Natural killer cell (primary cell): ENCODE measurements around the gene LRCH1. TPM values are rescaled to one million over a fixed set of nuclear protein-coding genes. Genes with fewer than 3 reads are reported as not detected.

Source experiments
- ATAC-seq, 3 donors: fragments of 150-1000 bp in 2 of 3; fragments of 200-7000 bp in 1 of 3; cut with Tn5 transposase; 1 replicate in 1 of 3; 2 replicates in 2 of 3; pipeline ENCODE4 v1.10.0; 2021; ENCODE audit warnings: mild to moderate bottlenecking in 2 of 3, moderate library complexity in 2 of 3
- DNase-seq, 2 donors: peaks; one replicate each; pipeline versions ENCODE4 v3.0.0 to v3.0.0-alpha.2; 2013 to 2021; ENCODE audit warnings: mixed read lengths in 1 of 2
- H3K27ac ChIP-seq: one replicate; pipeline ENCODE4 v1.5.1; 2013; ENCODE audit warnings: mild to moderate bottlenecking, low read length
- H3K27me3 ChIP-seq: one replicate; pipeline ENCODE4 v1.6.1; 2013; ENCODE audit warnings: low read length; ENCODE audit not compliant: control insufficient read depth, insufficient read depth
- H3K36me3 ChIP-seq: one replicate; pipeline ENCODE4 v1.6.1; 2013; ENCODE audit warnings: low read length; ENCODE audit not compliant: control insufficient read depth, insufficient read depth
- H3K4me1 ChIP-seq: one replicate; pipeline ENCODE4 v1.6.1; 2013; ENCODE audit warnings: low read length; ENCODE audit not compliant: control insufficient read depth, insufficient read depth
- H3K4me3 ChIP-seq: one replicate; pipeline ENCODE4 v1.5.1; 2013; ENCODE audit warnings: low read length
- H3K9me3 ChIP-seq: one replicate; pipeline ENCODE4 v1.6.1; 2013; ENCODE audit warnings: low read length; ENCODE audit not compliant: control insufficient read depth, insufficient read depth
- H3K27ac Mint-ChIP-seq, 2 donors: one replicate each; pipeline ENCODE4 v1.8.0; 2022; ENCODE audit warnings: mild to moderate bottlenecking in 2 of 2, mixed read lengths in 2 of 2, moderate library complexity in 1 of 2
- H3K27me3 Mint-ChIP-seq, 2 donors: one replicate each; pipeline ENCODE4 v1.8.0; 2022; ENCODE audit warnings: low read depth in 2 of 2, mixed read lengths in 2 of 2
- H3K36me3 Mint-ChIP-seq: one replicate; pipeline ENCODE4 v1.8.0; 2022; ENCODE audit warnings: mixed read lengths
- H3K4me1 Mint-ChIP-seq, 2 donors: one replicate each; pipeline ENCODE4 v1.8.0; 2022; ENCODE audit warnings: mixed read lengths in 2 of 2
- H3K4me3 Mint-ChIP-seq: one replicate; pipeline ENCODE4 v1.8.0; 2022; ENCODE audit warnings: mild to moderate bottlenecking, moderate library complexity, mixed read lengths
- H3K9me3 Mint-ChIP-seq, 2 donors: one replicate each; pipeline ENCODE4 v1.8.0; 2022; ENCODE audit warnings: mixed read lengths in 2 of 2
- WGBS: methylation state at CpG from one replicate; pipeline ENCODE4 v1.1.7; 2013; ENCODE audit warnings: missing lambda C conversion rate; ENCODE audit not compliant: insufficient coverage; 5-methylcytosine and 5-hydroxymethylcytosine counted together
- intact Hi-C: fragments of 100-400 bp; cut with micrococcal nuclease; formaldehyde crosslinking; loops from one replicate; pipeline ENCODE4 v1.14.2; 2022
- total RNA-seq, 4 donors: library from RNA; stranded (reverse); fragments of 120-200 nt in 1 of 4; gene quantifications; one replicate each; pipeline versions ENCODE4 v1.2.3 to v1.2.4, GENCODE V29; 2013 to 2022
- TF ChIP-seq, protein P1 (sequence below): fragments of 200-600 bp; IDR thresholded peaks from one replicate; pipeline ENCODE4 v1.8.0; 2022; ENCODE audit warnings: antibody characterized with exemption

LRCH1 gene
- total RNA-seq, 3 donors from 2014 or later (not counting 1 experiment from before 2014, with no cell fraction given), result 23.7 to 32.2 (median 29.6) TPM

- Mint-ChIP-seq H3K27ac (no peak overlapping the region), H3K36me3 (peaks cover 8% of the 10 kb centered on the region), H3K4me3 (no peak overlapping the region), H3K9me3 (no peaks in the 10 kb centered on the region), H3K27me3 (no peaks in the 10 kb centered on the region), H3K4me1 (no peaks in the 10 kb centered on the region)
- WGBS, result no CpG with 5 or more reads among the region's 3 CpGs
- H3K4me3 ChIP-seq, result no peak overlapping the region
- no peak for ATAC-seq
- intact Hi-C loops, result no loop called here
- H3K9me3 ChIP-seq, result no peaks in the 10 kb centered on the region
- no peak overlapping the region for H3K27ac ChIP-seq
- TF ChIP-seq, protein P1, sequence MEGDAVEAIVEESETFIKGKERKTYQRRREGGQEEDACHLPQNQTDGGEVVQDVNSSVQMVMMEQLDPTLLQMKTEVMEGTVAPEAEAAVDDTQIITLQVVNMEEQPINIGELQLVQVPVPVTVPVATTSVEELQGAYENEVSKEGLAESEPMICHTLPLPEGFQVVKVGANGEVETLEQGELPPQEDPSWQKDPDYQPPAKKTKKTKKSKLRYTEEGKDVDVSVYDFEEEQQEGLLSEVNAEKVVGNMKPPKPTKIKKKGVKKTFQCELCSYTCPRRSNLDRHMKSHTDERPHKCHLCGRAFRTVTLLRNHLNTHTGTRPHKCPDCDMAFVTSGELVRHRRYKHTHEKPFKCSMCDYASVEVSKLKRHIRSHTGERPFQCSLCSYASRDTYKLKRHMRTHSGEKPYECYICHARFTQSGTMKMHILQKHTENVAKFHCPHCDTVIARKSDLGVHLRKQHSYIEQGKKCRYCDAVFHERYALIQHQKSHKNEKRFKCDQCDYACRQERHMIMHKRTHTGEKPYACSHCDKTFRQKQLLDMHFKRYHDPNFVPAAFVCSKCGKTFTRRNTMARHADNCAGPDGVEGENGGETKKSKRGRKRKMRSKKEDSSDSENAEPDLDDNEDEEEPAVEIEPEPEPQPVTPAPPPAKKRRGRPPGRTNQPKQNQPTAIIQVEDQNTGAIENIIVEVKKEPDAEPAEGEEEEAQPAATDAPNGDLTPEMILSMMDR, result no peak
- H3K4me1 ChIP-seq, result no peaks in the 10 kb centered on the region
- DNase-seq, result no peak
- H3K27me3 ChIP-seq, result no peaks in the 10 kb centered on the region
- peaks cover 74% of the 10 kb centered on the region for H3K36me3 ChIP-seq
Measured at GRCh38 chr13:46783504-46783903, 230.5 kb downstream of the LRCH1 start.

DNA sequence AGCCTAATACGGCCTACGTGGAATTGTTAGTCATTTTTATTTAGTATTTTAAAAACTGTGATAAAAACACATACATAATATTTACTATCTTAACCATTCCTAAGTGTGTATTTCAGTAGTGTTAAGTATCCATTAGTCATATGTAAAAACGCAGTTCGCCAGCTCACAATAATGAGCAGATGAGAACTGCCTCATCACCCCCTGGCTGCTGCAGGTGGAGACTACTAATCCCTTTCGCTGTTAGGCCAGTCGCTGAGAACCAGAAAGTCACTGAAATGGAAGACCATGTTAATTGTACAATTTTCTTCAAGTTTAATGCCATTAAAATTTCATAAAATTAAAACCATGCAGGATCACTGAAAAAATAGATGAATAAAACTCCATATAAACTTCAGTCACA, 242.4 kb downstream of the LRCH1 start:
- no peak overlapping the region for H3K4me3 Mint-ChIP-seq
- H3K27ac Mint-ChIP-seq, result no peak overlapping the region
- no peak overlapping the region for H3K4me3 ChIP-seq

GRCh38 chr13:46796129-46796514, 243.2 kb downstream of the LRCH1 start:
- H3K4me1 ChIP-seq, result peaks cover 16% of the 10 kb centered on the region
- H3K9me3 ChIP-seq, result no peaks in the 10 kb centered on the region
- peak overlapping the region; percentile 75 for H3K27ac ChIP-seq
- peak overlapping the region; percentile 96 for H3K4me3 Mint-ChIP-seq
- no peaks in the 10 kb centered on the region for H3K27me3 ChIP-seq
- TF ChIP-seq, protein P1, result no peak
- H3K27me3 Mint-ChIP-seq, result peaks cover 0 to 2% of the 10 kb centered on the region in 2 donors
- H3K9me3 Mint-ChIP-seq, result no peaks in the 10 kb centered on the region
- 66% methylated on average over 4 of the region's 5 CpGs for WGBS
- H3K27ac Mint-ChIP-seq, result peak overlapping the region; percentile 84 to 93
- peak overlapping the region; percentile 89 for H3K4me3 ChIP-seq
- peaks cover 15 to 18% of the 10 kb centered on the region in 2 donors for H3K4me1 Mint-ChIP-seq
- ATAC-seq (no peak), DNase-seq (peak in 1 of 2 donors; percentile 5)
- peaks cover 1% of the 10 kb centered on the region for H3K36me3 ChIP-seq
- H3K36me3 Mint-ChIP-seq, result no peaks in the 10 kb centered on the region
- intact Hi-C loops, result loop anchor here (5.0 kb wide), 1 partner anchor 44 kb away; no protein-coding TSS in a partner anchor

More for the DNA sequence above, 242.4 kb downstream of the LRCH1 start:
- Mint-ChIP-seq H3K36me3 (peaks cover 8% of the 10 kb centered on the region), H3K4me1 (peaks cover 15 to 18% of the 10 kb centered on the region in 2 donors), H3K27me3 (peaks cover 0 to 2% of the 10 kb centered on the region in 2 donors), H3K9me3 (no peaks in the 10 kb centered on the region)
- TF ChIP-seq, protein P1, result no peak
- DNase-seq (no peak), ATAC-seq (no peak)
- intact Hi-C loops, result loop anchor here (5.0 kb wide), 1 partner anchor 43 kb away; no protein-coding TSS in a partner anchor
- Histone ChIP-seq H3K9me3 (no peaks in the 10 kb centered on the region), H3K27ac (no peak overlapping the region), H3K27me3 (no peaks in the 10 kb centered on the region), H3K4me1 (peaks cover 16% of the 10 kb centered on the region), H3K36me3 (peaks cover 9% of the 10 kb centered on the region)
- WGBS, result 93% methylated on average over 4 of the region's 6 CpGs
